ENCODE measurements around the gene FPGS. TPM values are rescaled to one million over a fixed set of nuclear protein-coding genes. Genes with fewer than 3 reads are reported as not detected.
"Not testable (repeated sequence)": the region's sequence is repeated elsewhere in the genome, so short reads cannot be mapped to it uniquely, and the experiment has no call there.

Gene FPGS
- total RNA-seq, 2 experiments from 2014 or later = 67.8 to 73.0 TPM

DNA sequence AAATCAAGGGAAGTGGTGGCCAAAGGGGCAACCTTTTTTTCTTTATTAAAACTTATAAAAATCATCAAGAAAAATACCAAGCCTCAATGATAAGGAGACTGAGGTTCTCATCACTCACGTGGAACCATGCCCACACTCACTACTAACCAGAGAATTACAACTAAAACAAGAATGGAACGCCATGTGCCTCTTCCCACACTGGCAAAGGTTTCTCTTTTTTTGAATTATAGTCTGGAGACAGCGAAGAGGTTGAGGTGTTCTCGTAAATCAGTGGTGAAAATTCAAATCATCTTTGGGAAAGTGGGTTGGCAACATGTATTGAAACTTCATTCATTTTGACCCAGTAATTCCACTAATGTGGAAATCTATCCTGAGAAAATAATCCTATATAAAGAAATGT lies 19.4 kb downstream of the FPGS start:
- DNase-seq = no peak
- Mint-ChIP-seq H3K27me3 (ENCODE audit: low read depth) (no peaks in the 10 kb centered on the region), H3K4me3 (no peak overlapping the region), H3K36me3 (ENCODE audit: low read depth) (peaks cover 12% of the 10 kb centered on the region), H3K27ac (no peak overlapping the region), H3K4me1 (ENCODE audit: low read depth) (no peaks in the 10 kb centered on the region), H3K9me3 (no peaks in the 10 kb centered on the region)
- intact Hi-C loops (cut with micrococcal nuclease) = no loop called here
- CTCF ChIA-PET = interaction anchor here (0.6 to 1.6 kb wide), 2 partner anchors 48 to 334 kb away, joined by 3 to 4 read pairs; no protein-coding TSS in a partner anchor

DNA sequence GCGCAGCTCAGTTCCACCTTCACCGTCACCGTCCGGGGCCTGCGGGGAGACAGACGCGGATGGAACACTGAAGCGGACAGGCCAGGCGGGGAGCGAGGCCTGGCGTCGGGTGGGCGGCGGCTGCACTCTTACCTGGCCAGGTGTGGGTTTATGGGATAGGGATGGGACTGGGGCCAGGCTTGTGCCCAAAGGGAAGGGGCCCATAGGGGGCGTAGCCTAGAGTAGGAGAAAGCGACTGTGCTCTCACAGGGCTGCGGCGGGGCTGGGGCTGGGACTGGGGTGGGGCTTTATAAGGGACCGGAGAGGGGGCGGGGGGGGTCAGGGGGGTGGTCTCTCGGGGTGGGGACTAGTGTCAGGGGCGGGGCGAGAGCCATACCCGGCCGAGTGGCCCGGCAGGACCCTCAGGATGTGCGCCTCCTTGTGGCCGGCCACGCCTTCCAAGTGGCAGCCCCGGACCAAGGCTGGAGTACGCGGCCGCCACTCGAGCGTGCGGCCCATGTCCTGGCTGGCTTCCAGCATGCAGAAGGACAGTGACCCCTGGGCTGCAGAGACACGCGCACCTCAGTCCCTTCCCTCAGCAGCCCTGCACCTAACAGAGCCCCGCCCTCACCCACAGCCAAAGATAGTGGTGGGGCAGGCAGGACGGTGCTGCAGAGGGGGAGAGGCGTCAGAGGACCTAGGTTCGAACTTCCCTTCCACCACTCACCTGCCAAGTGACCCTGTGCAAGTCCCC lies 22.8 kb downstream of the FPGS start:
- Mint-ChIP-seq H3K4me3 (no peak overlapping the region), H3K36me3 (ENCODE audit: low read depth) (peaks cover 2% of the 10 kb centered on the region), H3K4me1 (ENCODE audit: low read depth) (no peaks in the 10 kb centered on the region), H3K27ac (no peak overlapping the region), H3K9me3 (no peaks in the 10 kb centered on the region), H3K27me3 (ENCODE audit: low read depth) (no peaks in the 10 kb centered on the region)
- CTCF ChIA-PET = interaction anchor here (0.8 to 1.0 kb wide), 3 partner anchors 13 to 91 kb away, joined by 3 read pairs; partner anchors contain the start of gene TOR2A
- intact Hi-C loops (cut with micrococcal nuclease) = no loop called here
- DNase-seq = no peak

DNA sequence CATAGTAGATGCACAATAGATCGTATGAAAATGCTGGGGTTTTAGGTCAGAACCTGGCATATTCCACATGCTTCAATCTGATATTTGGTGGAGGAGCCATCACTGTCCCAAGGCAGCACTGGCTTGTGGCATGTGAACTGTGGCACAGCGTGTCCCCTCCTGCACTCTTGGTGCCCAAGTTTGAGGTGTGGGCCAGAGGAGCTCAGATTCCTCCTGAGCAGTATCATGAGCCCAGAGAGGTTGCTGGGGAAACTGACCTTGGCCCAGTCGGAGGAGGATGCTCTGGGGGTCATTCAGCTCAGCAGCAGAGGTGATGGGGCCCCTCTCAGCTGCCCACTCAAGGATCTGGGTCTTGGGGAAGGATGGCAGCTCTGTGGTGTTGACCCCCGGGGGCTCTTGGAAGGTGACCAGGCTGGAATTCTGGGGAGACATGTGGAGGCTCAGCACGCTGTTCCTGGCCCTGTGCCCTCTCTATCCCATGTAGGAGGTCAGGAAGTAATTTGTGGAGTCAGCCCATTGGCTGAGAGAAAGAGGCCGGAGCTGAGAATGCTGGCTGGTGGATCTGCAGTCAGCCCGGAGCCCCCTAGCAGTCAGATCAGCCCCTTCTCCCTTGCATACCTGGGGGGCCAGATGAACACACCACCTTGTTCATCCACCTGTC lies 23.7 kb downstream of the FPGS start:
- peaks cover 2% of the 10 kb centered on the region for H3K36me3 Mint-ChIP-seq (ENCODE audit: low read depth)
- H3K9me3 Mint-ChIP-seq = no peaks in the 10 kb centered on the region
- DNase-seq = no peak
- no peaks in the 10 kb centered on the region for H3K4me1 Mint-ChIP-seq (ENCODE audit: low read depth)
- no peak overlapping the region for H3K4me3 Mint-ChIP-seq
- intact Hi-C loops (cut with micrococcal nuclease) = no loop called here
- H3K27me3 Mint-ChIP-seq (ENCODE audit: low read depth) = no peaks in the 10 kb centered on the region
- H3K27ac Mint-ChIP-seq = no peak overlapping the region
- CTCF ChIA-PET = interaction anchor here (0.6 to 1.4 kb wide), 4 partner anchors 16 to 92 kb away, joined by 3 read pairs; partner anchors contain the start of gene TOR2A

DNA sequence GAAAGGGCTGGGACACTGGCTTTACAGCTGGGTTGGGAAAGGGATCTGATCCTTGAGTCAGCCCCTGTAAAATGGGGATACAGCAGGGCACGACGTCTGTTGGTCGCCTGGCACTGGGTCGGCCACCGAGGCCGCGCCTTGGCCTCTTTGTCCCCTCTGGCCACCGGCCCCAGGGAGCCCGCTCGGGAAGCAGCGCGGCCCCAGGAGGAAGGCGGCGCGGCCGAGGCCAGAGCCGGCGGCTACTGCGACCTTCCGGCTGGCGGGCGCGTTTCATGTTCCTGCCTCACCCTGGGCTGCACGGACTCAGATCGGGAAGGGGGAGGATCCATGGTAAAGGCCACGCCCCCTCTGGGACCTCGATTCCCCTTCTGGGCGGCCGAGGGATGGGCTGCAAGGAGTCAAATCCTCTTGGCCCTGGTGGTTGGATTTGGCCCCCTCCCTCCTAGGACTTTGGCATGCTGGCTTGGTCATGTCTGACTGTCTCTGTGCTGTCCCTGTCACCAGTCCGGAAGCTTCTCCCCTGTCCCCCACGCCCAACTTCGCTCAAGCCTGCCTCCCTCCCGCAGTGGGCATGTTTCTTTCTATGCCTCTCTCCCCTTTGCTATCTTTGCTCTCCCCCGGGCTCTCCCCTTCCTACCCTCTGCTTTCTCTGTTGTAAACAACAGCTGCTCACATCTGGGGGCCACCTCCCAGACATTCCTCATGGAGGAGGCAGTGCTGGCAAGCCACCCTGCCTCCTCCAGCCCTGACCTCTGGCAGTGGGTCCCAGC lies 25.8 kb downstream of the FPGS start:
- Mint-ChIP-seq H3K36me3 (ENCODE audit: low read depth) (peaks cover 4% of the 10 kb centered on the region), H3K27ac (no peak overlapping the region), H3K9me3 (no peaks in the 10 kb centered on the region), H3K27me3 (ENCODE audit: low read depth) (no peaks in the 10 kb centered on the region), H3K4me3 (no peak overlapping the region), H3K4me1 (ENCODE audit: low read depth) (peaks cover 12% of the 10 kb centered on the region)
- CTCF ChIA-PET = no interaction called here
- no peak for DNase-seq
- intact Hi-C loops (cut with micrococcal nuclease) = no loop called here

DNA sequence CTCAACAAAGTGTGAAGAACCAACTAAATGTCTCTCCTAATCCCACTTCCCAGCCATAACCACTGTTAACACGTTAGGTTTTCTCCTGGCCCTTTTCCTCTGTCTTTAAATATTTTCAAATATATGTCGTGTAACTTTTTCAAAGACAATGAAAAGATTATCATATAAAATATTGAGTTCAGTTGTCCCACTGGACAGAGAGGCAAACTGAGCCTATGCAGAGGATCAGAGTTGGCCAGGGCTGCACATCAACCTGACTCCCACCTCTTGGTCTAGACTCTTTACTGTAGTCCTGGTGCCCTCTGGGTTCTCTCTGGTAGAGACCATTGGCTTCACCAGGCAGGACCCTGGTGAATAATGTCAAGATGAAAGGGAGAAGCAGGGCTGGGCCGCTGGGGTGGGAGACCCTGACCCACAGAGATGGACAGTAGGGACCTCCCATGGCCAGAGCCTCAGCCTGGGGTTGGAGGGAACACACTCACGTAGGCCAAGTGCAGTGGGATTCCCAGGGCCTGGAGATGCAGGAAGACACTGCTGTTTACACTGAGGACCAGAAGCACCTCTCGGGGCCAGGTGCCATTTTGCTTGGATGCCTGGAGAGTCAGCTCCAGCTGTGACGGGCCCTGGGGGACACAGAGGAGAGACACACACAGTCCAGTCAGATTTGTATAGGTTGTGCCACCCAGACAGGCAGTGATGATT lies 26.7 kb downstream of the FPGS start:
- CTCF ChIA-PET = no interaction called here
- Mint-ChIP-seq H3K9me3 (no peaks in the 10 kb centered on the region), H3K36me3 (ENCODE audit: low read depth) (peaks cover 4% of the 10 kb centered on the region), H3K27ac (no peak overlapping the region), H3K4me1 (ENCODE audit: low read depth) (peaks cover 15% of the 10 kb centered on the region), H3K4me3 (no peak overlapping the region), H3K27me3 (ENCODE audit: low read depth) (no peaks in the 10 kb centered on the region)
- intact Hi-C loops (cut with micrococcal nuclease) = no loop called here
- DNase-seq = no peak

DNA sequence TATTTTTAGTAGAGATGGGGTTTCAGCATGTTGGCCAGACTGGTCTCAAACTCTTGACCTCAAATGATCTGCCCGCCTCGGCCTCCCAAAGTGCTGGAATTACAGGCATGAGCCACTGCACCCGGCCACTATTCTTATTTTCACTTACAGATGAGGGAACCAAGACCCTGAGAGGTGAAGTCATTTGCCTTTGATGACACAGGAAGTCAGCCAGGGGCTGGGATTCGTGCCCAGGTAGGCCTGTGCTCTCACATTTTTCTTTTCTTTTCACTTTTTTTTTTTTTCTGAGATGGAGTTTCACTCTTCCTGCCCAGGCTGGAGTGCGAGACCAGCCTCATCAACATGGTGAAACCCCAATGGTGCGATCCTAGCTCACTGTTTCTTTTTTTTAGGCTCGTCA lies 29.6 kb downstream of the FPGS start:
- Mint-ChIP-seq H3K27ac (peak overlapping the region; percentile 66), H3K27me3 (ENCODE audit: low read depth) (no peaks in the 10 kb centered on the region), H3K4me3 (no peak overlapping the region), H3K4me1 (ENCODE audit: low read depth) (peaks cover 15% of the 10 kb centered on the region), H3K36me3 (ENCODE audit: low read depth) (peaks cover 2% of the 10 kb centered on the region), H3K9me3 (no peaks in the 10 kb centered on the region)
- peak; percentile 40 for DNase-seq
- CTCF ChIA-PET = interaction anchor here (0.9 to 2.5 kb wide), 2 partner anchors 38 to 78 kb away, joined by 3 to 6 read pairs; no protein-coding TSS in a partner anchor
- intact Hi-C loops (cut with micrococcal nuclease) = no loop called here

DNA sequence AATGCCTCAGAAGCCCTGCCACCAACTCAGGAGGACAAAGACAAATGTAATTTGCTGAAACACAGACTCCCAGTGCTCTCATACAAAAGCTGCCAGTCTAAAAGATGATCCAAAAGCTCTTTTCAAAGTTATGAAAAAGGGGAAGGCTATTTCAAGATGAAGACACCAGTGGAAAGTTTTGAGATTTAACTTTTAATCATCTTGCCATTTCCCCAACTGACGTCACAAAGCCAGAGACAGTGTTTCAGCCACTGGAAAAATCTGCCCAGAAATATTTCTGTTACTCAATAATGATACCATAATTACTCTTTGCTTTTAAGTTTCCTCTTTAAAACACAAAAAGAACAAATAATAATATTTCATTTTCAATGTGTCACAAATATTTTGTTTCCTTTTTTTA lies 30.9 kb downstream of the FPGS start:
- Mint-ChIP-seq H3K9me3 (no peaks in the 10 kb centered on the region), H3K4me3 (no peak overlapping the region), H3K36me3 (ENCODE audit: low read depth) (peaks cover 2% of the 10 kb centered on the region), H3K27me3 (ENCODE audit: low read depth) (no peaks in the 10 kb centered on the region), H3K27ac (peak overlapping the region; percentile 46), H3K4me1 (ENCODE audit: low read depth) (peaks cover 15% of the 10 kb centered on the region)
- intact Hi-C loops (cut with micrococcal nuclease) = no loop called here
- CTCF ChIA-PET = interaction anchor here (2.5 kb wide), 1 partner anchor 37 kb away, joined by 6 read pairs; no protein-coding TSS in a partner anchor
- DNase-seq = no peak

DNA sequence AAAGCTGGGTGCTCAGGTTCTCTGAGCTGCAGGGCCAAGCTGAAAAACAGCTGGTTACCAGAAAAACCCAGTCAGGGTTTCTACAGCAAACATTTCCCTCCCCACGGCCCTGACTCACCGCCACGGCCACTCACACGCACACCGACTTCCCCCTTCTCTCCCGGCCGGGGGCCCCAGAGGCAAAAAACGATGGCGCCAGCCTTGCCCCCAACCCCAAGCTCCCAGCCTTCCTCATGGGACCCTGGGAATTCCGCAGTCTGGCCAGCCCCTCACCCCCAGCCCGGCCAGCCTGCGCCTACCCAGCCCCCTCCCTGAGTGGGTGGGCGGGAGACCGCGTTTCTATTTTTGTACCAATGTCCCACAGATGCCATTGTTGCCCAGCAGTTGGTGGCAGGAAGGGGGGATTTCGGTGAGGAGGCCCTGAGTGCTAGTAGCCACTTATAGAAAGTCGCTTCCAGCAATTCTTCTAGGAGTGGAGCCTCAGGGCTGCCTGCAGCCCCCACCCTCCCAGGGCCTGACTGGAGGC lies 33.4 kb downstream of the FPGS start:
- H3K9me3 Mint-ChIP-seq = no peaks in the 10 kb centered on the region
- peaks cover 2% of the 10 kb centered on the region for H3K36me3 Mint-ChIP-seq (ENCODE audit: low read depth)
- intact Hi-C loops (cut with micrococcal nuclease) = no loop called here
- CTCF ChIA-PET = interaction anchor here (0.6 kb wide), 2 partner anchors 200 to 282 kb away, joined by 3 read pairs; no protein-coding TSS in a partner anchor
- H3K4me3 Mint-ChIP-seq = no peak overlapping the region
- H3K27me3 Mint-ChIP-seq (ENCODE audit: low read depth) = no peaks in the 10 kb centered on the region
- peaks cover 15% of the 10 kb centered on the region for H3K4me1 Mint-ChIP-seq (ENCODE audit: low read depth)
- H3K27ac Mint-ChIP-seq = no peak overlapping the region
- no peak for DNase-seq

DNA sequence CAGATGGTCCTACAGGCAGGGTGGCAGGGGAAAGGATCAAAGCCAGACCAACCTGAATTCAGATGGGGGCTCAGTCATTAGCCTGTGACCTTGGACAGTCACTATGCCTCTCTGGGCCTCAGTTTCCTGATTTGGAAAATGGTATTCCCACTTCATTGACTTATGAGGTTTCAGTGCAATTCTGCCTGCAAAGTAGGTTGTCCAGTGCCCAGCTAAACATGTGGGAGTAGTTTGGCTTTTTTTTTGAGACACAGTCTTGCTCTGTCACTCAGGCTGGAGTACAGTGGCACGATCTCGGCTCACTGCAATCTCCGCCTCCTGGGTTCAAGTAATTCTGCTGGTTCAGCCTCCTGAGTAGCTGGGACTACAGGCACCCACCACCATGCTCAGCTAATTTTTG lies 33.9 kb downstream of the FPGS start:
- H3K27me3 Mint-ChIP-seq (ENCODE audit: low read depth); DNase-seq; H3K27ac Mint-ChIP-seq; CTCF ChIA-PET; H3K9me3 Mint-ChIP-seq; H3K36me3 Mint-ChIP-seq (ENCODE audit: low read depth); intact Hi-C loops (cut with micrococcal nuclease); H3K4me3 Mint-ChIP-seq: not testable (repeated sequence)
- H3K4me1 Mint-ChIP-seq (ENCODE audit: low read depth) = peaks cover 15% of the 10 kb centered on the region

DNA sequence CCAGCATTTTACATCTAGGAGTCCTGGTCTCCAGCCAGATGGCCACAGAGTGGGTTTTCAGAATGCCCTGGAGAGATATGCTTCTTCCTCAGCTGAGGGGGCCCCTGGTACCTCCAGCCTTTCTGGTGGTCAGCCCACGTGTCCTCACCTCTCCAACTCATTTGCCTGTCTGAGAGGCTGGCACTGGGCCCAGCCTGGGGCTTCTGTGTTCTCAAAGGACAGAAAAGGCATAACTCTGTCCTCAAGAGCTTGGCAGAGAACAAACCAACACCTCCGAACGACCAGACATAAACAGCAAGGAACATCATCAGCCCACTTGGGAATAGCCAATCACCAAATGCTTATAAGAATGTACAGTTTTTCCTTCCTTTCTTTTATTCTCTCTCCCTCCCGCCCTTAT lies 34.7 kb downstream of the FPGS start:
- no peak for DNase-seq
- Mint-ChIP-seq H3K36me3 (ENCODE audit: low read depth) (peaks cover 1% of the 10 kb centered on the region), H3K4me1 (ENCODE audit: low read depth) (peaks cover 11% of the 10 kb centered on the region), H3K27me3 (ENCODE audit: low read depth) (no peaks in the 10 kb centered on the region), H3K4me3 (no peak overlapping the region), H3K27ac (no peak overlapping the region), H3K9me3 (no peaks in the 10 kb centered on the region)
- CTCF ChIA-PET = no interaction called here
- intact Hi-C loops (cut with micrococcal nuclease) = no loop called here

DNA sequence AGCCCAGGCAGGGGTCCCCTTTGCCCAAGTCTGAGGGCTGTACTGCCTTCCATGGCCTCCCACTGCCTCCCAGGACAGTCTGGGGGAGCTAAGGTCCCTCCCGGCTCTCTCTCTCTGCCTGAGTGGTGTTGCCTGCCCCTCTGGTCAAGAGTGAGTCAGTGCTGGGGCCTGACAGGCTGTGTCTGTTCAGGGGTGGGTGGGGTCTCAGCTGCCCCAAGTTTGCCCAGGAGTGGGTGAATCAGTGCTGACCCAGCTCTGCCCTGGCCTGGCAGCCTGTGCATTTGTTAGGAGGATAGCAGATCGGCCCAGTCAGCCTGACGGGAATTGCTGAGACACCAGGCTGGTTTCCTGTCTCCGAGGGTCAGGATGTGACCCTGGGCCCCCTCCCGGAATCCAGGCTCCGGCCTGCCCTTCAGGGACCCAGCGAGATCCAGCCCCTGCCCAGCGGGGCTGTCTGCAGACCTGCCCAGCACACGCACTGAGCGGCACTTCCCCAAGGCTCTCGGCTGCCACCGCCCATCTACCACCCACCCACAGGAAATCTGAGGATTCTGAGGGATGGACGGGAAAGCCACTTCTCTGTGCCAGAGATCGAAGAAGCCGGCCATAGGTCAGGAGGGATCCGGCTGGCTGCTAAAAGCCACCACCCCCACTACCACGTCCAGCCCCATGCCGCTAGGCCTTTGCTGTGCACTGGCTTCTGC lies 35.8 kb downstream of the FPGS start:
- intact Hi-C loops (cut with micrococcal nuclease) = no loop called here
- CTCF ChIA-PET = interaction anchor here (1.3 kb wide), 1 partner anchor 29 kb away, joined by 3 read pairs; no protein-coding TSS in a partner anchor
- Mint-ChIP-seq H3K36me3 (ENCODE audit: low read depth) (no peaks in the 10 kb centered on the region), H3K4me1 (ENCODE audit: low read depth) (peaks cover 2% of the 10 kb centered on the region), H3K4me3 (no peak overlapping the region), H3K27ac (no peak overlapping the region), H3K27me3 (ENCODE audit: low read depth) (no peaks in the 10 kb centered on the region), H3K9me3 (no peaks in the 10 kb centered on the region)
- no peak for DNase-seq
